GM21423 (cell line): ENCODE results near the gene OR8K1.

Experiments used
- ATAC-seq: cut with Tn5 transposase; IDR thresholded peaks from one replicate; pipeline ENCODE4 v1.9.1; 2021; ENCODE audit warnings: mild to moderate bottlenecking, moderate library complexity; ENCODE audit not compliant: unreplicated experiment

The OR8K1 gene

GRCh38 chr11:56345739-56346138 lies at the start of gene OR8K1:
OR8K1 (plus strand) TSS chr11:56346039; CDS start chr11:56346039, 0 bp downstream.
- ATAC-seq, result no peak

DNA sequence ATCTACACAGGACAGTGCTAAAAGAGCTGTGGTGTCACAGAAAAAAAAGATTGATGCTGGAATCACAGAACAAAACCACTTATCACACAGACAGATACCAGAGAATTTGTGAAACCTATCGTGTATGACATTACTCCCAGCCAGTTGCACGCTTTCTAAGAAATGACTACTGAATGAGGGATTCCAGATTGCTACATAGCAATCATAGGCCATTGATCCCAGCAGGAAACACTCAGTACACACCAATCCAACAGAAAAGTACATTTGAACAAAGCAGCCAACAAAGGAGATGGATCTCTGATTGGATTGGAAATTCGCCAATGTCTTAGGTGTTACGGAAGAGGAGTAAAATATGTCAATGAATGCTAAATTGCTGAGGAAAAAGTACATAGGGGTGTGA lies 48.9 kb upstream of the OR8K1 start:
- ATAC-seq, result no peak

- ATAC-seq, result no peak
Observed at GRCh38 chr11:56307836-56308235, 38.0 kb upstream of the OR8K1 start.

GRCh38 chr11:56314844-56315243 lies 31.0 kb upstream of the OR8K1 start, which contains the start of gene OR8K3:
OR8K3 (plus strand) TSS chr11:56315144; CDS start chr11:56318307, 3,163 bp downstream.
- ATAC-seq, result no peak

GRCh38 chr11:56331861-56332491 lies 13.9 kb upstream of the OR8K1 start:
- ATAC-seq, result no peak

DNA sequence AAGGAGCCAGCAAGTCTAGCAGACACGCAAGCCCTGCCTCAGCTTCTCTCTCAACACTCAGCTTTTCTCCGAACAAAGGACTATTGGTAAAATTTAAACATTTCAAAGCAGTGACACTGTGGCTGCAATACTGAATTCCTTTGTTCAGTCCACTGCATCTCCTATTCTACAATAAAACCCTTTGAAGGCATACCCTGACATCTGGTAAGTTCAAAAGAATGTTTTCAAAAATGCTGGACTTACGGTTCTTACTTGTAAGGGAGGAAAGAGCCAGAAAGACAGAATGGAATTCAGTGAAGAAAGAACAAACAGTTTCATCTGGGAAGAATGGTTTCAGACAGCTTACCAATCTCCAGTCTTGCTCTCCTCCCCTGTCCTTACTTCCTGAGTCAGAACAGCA lies 12.7 kb upstream of the OR8K1 start:
- no peak for ATAC-seq

DNA sequence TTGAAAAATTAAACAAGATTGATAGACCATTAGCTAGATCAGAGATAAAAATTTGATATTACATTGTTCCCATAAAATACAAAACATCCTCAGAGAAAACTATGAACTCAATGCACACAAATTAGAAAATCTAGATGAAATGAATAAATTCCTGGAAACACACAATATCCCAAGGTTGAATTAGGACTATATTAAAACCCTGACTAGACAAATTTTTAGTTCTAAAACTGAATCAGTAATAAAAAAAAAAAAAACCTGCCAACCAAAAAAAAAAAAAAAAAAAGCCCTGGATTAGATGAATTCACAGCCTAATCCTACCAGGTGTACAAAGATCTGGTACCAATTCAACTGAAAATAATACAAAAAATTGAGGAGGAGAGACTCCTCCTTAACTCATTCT lies 5.5 kb upstream of the OR8K1 start:
- no peak for ATAC-seq

DNA sequence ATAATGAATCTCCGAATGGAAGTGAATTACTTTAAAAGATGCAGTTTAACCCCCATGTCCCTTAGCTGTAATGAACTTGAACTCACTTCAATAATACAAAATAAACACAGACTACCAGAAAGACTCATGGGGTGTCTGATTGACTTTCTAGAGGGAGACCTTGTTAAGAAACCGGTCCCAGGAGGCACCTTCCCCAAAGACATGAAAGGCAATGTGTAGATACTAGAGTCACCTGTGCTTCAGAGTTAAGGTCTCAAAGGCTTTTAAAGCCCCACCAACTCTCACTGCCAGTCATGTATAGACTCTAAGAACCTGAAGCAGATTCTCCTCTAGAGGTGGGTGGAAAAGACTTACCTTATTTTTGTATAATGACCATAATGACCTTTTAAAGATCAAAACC lies 8.2 kb downstream of the OR8K1 start, which contains the start of gene OR8J1:
TSS of gene OR8J1 (plus strand) at position 301 of the 400 bp plus-strand sequence. CDS start 5,956 bp downstream, outside the sequence.
- no peak for ATAC-seq

DNA sequence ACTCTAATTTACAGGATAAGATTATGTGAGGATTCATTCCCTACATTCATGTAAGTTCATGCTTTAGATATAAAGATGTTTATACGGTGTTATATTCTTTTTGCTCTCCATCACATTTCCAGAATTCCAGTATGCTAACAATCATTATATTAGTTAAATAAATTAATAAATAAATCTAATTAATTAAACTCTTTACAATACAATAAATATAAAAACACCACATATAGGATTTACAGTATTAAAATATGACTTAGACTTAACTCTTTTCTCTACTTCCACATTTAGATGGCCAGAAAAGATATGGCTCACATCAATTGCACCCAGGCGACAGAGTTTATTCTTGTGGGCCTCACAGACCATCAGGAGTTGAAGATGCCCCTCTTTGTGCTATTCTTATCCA lies 29.5 kb downstream of the OR8K1 start, which contains the start of gene OR8U1:
TSS of gene OR8U1 (plus strand) at position 301 of the 400 bp plus-strand sequence. CDS start at position 301, 0 bp downstream.
- no peak for ATAC-seq

DNA sequence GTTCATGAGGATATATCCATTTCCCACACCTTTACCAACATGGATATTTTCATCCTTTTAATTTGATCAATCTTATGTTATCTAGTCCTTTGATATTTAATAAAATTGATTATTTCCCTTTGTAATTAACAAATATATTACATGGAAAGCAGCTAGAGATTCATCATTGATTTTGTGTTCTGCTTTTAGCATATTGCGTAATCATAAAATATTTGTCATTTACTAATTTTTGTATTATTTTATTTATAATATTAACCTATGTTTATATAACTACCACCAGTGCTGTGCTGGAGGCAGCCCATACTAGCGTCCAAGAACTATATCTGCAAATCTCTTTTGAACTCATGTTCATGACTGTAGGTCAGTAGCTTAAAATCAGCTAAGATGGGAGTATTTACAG lies 34.3 kb downstream of the OR8K1 start:
- ATAC-seq, result no peak

- no peak for ATAC-seq
Observed at GRCh38 chr11:56394381-56394780, 48.5 kb downstream of the OR8K1 start.

DNA sequence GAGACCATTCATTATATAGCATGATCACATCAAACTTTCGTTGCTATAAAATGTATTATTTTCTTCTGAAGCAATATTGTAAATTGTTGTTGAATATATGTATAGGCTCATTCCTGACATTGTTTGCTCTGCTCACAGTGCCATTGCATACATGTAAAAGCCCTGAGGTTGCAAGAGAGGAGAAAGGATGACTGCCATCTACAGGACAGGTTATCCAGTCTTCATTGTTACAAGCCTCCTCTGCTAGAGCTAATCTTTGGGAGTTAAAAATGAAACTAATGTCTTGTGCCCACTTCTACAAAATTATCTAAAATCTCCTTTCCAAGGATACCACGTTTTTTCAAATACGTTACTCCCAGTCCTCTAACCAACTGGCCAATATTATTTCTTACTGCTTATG lies 50.2 kb downstream of the OR8K1 start:
- no peak for ATAC-seq
